ENCODE results near the gene OR2L5. TPM values are rescaled to one million over a fixed set of nuclear protein-coding genes. Genes with fewer than 3 reads are reported as not detected.

The OR2L5 gene, protein sequence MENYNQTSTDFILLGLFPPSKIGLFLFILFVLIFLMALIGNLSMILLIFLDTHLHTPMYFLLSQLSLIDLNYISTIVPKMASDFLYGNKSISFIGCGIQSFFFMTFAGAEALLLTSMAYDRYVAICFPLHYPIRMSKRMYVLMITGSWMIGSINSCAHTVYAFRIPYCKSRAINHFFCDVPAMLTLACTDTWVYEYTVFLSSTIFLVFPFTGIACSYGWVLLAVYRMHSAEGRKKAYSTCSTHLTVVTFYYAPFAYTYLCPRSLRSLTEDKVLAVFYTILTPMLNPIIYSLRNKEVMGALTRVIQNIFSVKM
- total RNA-seq: not detected
- not detected for polyA plus RNA-seq (ENCODE audit: insufficient read length in 6 of 6)
- long read RNA-seq, donor 1: 0 reads
- long read RNA-seq, donor 2: 0 reads
- long read RNA-seq, donor 3: 0 reads
- long read RNA-seq, donor 4: 0 reads
- long read RNA-seq, donor 5: 0 reads
- long read RNA-seq, donor 6: 0 reads
- long read RNA-seq, donor 7: 0 reads
- long read RNA-seq, donor 8: 0 reads
- long read RNA-seq, donor 9: 0 reads
- long read RNA-seq, donor 10: 0 reads
- long read RNA-seq, donor 11: 0 reads
- long read RNA-seq, donor 12: 0 reads

DNA sequence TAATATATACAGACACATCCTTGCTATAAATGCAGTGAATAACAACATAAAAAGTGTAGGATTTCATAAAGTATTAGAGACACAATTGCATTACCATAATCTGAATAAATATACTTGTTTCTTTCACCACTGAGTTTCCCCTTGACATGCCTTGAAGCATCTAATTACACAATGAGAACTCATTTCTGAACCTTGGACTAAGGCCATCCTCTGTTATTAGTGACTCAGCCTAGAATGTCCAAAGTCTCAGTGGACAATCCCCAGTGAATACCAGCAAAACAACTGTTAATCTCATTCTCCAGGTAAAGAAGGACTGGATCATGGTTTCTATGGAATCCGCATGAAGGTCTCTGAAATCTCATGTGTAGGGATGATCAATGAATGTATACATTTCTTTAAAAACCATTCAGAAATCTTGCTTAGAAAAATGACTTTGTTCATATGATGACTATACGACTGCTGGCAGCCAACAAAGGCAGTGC lies at the start of gene OR2L5:
Gene OR2L5, plus strand, starts transcription at position 432 of the 482 bp plus-strand sequence. CDS start 8,288 bp downstream, outside the sequence.
- Histone ChIP-seq H3K27ac (no peak within 1 kb of the TSS), H3K4me1 (no peaks in the 10 kb centered on the region), H3K4me3 (no peak within 1 kb of the TSS), H3K9me3 (peaks cover 0 to 38% of the 10 kb centered on the region in 2 donors), H3K36me3 (no peaks in the 10 kb centered on the region), H3K27me3 (no peaks in the 10 kb centered on the region)
- ATAC-seq: no peak
- intact Hi-C loops (cut with DNase I): no loop called here
- DNase-seq: no peak
- TF ChIP-seq, protein P1, sequence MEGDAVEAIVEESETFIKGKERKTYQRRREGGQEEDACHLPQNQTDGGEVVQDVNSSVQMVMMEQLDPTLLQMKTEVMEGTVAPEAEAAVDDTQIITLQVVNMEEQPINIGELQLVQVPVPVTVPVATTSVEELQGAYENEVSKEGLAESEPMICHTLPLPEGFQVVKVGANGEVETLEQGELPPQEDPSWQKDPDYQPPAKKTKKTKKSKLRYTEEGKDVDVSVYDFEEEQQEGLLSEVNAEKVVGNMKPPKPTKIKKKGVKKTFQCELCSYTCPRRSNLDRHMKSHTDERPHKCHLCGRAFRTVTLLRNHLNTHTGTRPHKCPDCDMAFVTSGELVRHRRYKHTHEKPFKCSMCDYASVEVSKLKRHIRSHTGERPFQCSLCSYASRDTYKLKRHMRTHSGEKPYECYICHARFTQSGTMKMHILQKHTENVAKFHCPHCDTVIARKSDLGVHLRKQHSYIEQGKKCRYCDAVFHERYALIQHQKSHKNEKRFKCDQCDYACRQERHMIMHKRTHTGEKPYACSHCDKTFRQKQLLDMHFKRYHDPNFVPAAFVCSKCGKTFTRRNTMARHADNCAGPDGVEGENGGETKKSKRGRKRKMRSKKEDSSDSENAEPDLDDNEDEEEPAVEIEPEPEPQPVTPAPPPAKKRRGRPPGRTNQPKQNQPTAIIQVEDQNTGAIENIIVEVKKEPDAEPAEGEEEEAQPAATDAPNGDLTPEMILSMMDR (IDR thresholded peaks at IDR 0.05): no peak

DNA sequence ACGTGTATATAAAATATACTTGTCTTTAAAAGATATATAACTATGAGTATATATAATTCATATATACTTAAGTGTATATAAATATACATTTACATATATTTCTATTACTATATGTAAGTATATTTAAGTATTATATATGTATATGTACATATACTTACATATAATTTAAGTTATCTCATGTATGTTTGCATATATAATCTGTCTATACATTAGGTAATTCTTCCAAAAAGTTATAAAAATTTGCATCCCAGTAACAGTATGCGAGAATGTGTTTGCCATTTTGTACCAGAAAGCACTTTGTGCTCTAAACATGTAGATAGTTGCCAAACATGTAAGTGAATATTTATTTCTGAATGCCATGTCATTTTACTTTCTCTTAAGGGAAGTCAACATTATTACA lies 48.5 kb upstream of the OR2L5 start, which contains the start of gene OR2AK2:
Gene OR2AK2, plus strand, starts transcription at position 301 of the 400 bp plus-strand sequence. CDS start 144 bp downstream, outside the sequence.
- intact Hi-C loops (cut with DNase I): no loop called here
- TF ChIP-seq, protein P1 (IDR thresholded peaks at IDR 0.05): no peak
- ATAC-seq (no peak), DNase-seq (no peak)
- H3K36me3 ChIP-seq: no peaks in the 10 kb centered on the region
- H3K27me3 ChIP-seq: no peaks in the 10 kb centered on the region
- no peaks in the 10 kb centered on the region for H3K9me3 ChIP-seq
- no peak within 1 kb of the TSS for H3K27ac ChIP-seq
- no peak within 1 kb of the TSS for H3K4me3 ChIP-seq
- no peaks in the 10 kb centered on the region for H3K4me1 ChIP-seq

DNA sequence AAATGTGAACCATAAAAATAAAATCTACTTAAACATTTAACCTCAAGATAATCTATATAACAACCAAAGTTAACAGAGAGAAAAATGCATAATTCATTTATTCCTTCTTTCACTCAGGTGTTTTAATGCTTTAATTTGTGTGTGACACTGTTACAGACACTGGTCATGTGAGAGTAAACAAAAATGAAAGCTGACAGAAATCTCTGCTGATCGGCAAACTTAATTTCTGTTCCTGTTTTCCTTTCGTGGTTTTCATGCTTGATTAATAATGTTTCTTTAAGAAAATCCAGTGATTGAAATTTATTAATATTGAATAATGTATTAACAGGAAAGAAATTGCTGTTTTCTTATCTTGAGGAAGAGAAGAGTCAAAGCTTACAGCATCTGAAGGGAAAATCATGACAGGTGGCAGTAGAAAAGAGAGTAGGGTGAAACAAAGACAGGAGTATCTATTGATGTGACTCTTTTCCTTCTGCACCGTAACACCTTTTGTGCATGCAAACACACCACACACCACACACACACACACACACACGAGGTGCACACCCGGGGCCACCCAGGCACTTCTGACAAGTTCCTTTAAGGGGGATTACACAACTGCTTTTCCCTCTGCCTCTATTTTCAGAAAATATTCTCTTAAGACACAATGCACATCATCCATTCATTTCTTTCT lies 46.8 kb upstream of the OR2L5 start:
- intact Hi-C loops (cut with DNase I): no loop called here
- TF ChIP-seq, protein P1 (IDR thresholded peaks at IDR 0.05): no peak
- Histone ChIP-seq H3K27me3 (no peaks in the 10 kb centered on the region), H3K36me3 (no peaks in the 10 kb centered on the region), H3K4me1 (no peaks in the 10 kb centered on the region), H3K27ac (no peak overlapping the region), H3K9me3 (no peaks in the 10 kb centered on the region), H3K4me3 (no peak overlapping the region)
- ATAC-seq (no peak), DNase-seq (no peak)

DNA sequence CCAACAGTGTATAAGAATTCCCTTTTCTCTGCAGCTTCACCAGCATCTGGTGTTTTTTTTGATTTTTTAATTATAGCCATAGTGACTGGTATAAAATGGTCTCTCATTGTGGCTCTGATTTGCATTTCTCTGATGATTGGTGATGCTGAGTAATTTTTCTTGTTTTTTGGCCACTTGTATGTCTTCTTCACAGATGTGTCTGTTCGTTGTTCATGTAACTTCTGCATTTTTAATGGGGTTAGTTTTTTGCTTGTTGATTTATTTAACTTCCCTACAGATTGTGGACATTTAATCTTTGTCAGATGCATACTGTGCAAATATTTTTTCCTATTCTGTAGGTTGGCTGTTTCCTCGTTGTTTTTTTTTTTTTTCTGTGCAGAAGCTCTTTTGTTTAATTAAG lies 20.5 kb upstream of the OR2L5 start:
- Histone ChIP-seq H3K36me3 (no peaks in the 10 kb centered on the region), H3K4me3 (no peak overlapping the region), H3K9me3 (no peaks in the 10 kb centered on the region), H3K4me1 (no peaks in the 10 kb centered on the region), H3K27ac (no peak overlapping the region), H3K27me3 (no peaks in the 10 kb centered on the region)
- ATAC-seq: no peak
- intact Hi-C loops (cut with DNase I): no loop called here
- no peak for DNase-seq
- TF ChIP-seq, protein P1 (IDR thresholded peaks at IDR 0.05): no peak

DNA sequence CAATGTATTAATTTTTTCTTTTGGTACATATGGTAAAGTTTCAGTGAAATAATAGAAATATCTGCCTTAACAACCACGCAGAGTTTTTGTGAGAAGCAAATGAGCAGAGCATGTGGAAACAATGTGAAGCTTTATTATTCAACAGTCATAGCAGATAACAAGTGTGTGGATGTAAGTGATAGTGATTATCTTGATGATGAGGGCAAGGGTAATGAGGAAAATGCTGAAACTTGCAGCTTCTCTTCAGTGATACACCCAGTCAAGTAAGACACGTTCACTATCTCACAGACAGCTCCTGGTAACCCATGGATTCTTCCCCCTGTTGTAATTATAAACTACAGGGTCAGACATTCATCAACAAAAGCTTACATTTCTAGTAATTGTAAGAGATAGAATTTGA lies 14.6 kb upstream of the OR2L5 start:
- Histone ChIP-seq H3K27ac (no peak overlapping the region), H3K27me3 (no peaks in the 10 kb centered on the region), H3K36me3 (no peaks in the 10 kb centered on the region), H3K9me3 (no peaks in the 10 kb centered on the region), H3K4me1 (no peaks in the 10 kb centered on the region), H3K4me3 (no peak overlapping the region)
- intact Hi-C loops (cut with DNase I): no loop called here
- TF ChIP-seq, protein P1 (IDR thresholded peaks at IDR 0.05): no peak
- no peak for DNase-seq
- ATAC-seq: no peak
